HG02981 (cell line): Measurements from ENCODE around the gene HPCA.

Experiments
- ATAC-seq: cut with Tn5 transposase; IDR thresholded peaks from one replicate; pipeline ENCODE4 v1.9.1; 2021; ENCODE audit warnings: mild to moderate bottlenecking, moderate library complexity; ENCODE audit not compliant: unreplicated experiment

The HPCA gene

DNA sequence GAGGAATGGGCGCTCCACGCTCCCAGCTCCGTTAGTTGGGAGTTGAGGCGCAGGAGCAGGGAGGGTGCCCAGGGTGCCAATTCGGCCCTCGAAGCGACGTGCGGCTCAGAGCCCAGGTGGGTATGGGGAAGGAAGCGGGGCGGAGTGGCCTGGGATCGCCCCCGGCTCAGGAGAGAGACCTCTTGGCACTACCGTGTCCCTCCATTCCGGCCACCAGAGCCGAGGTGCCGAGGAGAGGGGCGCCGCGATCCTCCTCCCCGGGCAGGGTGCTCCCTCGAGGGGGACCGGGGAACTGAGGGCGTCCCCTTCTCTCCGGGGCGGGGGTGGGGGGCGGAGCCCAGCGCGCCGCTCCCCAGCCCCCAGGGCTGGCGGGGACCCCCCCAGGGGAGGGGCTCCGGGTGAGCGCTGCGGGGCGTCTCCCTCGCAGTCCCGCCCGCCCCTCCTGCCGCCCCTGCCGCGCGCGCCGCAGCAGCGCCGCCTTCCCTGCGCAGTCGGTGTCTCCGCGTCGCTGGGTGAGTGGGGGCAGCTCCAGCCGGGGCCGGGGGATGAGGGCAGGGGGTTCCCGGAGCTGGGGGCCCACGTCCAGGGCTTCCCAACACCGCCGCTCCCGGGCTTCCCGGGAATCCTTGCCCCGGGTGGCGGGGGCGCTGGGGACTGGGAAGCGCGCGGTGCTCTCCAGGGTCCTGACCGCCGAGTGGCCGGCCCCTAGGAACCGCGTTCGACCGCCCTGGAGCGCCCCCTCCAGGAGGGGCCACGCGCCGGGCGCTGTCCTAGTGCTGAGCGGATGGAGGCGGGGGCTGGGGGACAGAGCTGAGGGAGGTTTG, at the start of gene HPCA:
HPCA (plus strand) TSS at position 488 of the 824 bp plus-strand sequence. CDS start 2,408 bp downstream, outside the sequence.
- no peak for ATAC-seq

- no peak for ATAC-seq
Measured at GRCh38 chr1:32848354-32849063, 37.8 kb upstream of the HPCA start.

- ATAC-seq, result no peak
Measured at GRCh38 chr1:32855861-32856617, 30.3 kb upstream of the HPCA start.

GRCh38 chr1:32858136-32858535, 28.2 kb upstream of the HPCA start:
- no peak for ATAC-seq

GRCh38 chr1:32858791-32859190, 27.5 kb upstream of the HPCA start:
- ATAC-seq, result no peak

DNA sequence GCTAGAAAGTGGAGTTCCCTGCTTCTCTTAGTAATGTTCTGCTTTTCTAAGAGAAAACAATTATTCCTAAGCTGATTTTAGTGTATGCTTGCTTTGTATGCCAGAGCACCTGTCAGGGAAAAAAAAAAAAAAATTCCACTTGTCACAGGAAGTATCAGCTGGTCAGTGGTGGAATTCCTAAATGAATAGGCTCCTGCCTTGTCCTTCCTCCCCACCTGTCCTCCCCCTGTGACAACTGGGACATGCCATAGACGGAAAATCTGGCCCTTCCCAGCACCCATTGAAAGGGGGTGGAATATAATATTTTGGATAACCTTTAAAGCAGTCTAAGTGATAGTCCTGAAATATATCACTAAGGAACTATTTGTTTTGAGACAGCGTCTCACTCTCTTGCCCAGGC, 26.4 kb upstream of the HPCA start:
- ATAC-seq, result no peak

DNA sequence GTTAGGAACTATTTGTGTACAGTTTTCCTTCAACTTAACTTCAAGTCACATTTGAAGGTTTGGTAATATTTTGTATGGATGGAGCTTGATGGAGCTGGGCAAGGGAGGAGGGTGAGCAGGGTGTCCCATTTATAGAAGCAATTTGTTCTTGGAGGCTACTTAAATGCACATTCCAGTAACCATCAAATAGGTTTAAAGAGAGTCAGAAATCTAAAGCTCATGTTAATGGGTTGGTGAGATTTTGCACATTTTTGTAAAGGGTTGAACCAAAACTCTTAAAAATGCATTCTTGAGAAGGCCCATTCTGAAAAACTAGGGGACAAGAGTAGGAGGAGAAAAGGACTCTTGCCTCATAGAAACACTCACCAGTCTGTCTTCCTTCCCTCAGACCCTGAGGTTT, 25.7 kb upstream of the HPCA start:
- no peak for ATAC-seq

GRCh38 chr1:32861904-32862695, 24.2 kb upstream of the HPCA start:
- no peak for ATAC-seq

- ATAC-seq, result no peak
Measured at GRCh38 chr1:32863218-32863880, 22.9 kb upstream of the HPCA start.

DNA sequence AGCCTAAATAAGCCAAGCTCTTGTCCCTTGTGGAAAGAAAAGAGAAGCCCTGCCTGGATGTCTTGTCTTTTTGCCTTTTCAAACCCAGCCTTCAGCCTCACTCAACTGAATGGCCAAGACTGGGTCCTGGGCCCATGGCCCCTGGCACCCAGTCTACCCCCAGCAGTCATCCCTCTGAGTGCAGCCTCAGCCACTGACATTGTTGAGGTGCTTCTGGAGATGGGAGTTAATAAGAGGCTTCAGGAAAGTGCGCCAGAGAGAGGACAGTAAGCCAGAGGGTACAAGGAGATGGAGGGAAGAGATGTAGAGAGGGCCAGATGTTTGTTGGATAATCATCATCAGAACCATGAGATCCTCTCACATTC, 22.4 kb upstream of the HPCA start:
- no peak for ATAC-seq

- no peak for ATAC-seq
Measured at GRCh38 chr1:32864375-32865019, 21.8 kb upstream of the HPCA start.

- no peak for ATAC-seq
Measured at GRCh38 chr1:32865639-32866405, 20.5 kb upstream of the HPCA start.

DNA sequence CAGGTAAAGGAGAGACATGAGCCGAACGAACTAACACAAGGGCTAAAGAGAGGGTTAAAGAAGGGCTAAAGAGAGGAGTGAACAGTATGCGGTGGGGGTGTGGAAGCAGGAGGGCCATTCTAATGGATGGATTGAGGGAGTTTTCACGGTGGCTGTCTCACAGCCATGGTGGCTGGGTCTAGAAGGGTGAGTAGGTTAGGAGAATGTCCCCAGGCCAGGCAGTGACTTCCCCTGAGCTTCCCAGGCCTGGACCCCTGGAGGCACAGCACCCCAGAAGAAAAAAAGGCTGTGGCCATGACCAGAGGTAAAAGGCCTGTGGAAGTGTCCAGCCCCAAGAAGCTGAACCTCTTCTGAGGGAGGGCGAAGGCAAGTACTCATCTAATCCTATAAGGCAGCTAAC, 19.1 kb upstream of the HPCA start:
- ATAC-seq, result no peak

GRCh38 chr1:32867671-32868070, 18.6 kb upstream of the HPCA start:
- no peak for ATAC-seq

DNA sequence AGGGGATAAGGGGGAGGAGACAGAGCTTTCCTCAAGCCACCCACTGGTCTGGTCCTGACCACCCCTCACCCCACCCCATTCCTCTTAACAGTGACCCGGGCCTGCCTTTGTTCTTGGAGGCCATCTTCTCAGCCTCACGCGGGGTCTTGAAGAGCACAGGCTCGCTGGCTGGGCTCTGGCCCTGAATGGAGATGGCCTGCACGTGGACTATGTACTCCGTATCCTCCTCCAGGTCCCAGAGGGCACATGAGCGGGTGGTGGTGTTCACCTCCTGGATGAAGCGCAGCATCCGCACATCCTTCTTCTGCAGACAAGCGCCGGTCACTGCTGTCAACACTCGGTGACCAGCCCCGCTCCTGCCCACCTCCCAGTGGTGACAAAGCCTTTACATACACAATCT, 18.2 kb upstream of the HPCA start:
- ATAC-seq, result no peak

GRCh38 chr1:32868806-32869455, 17.4 kb upstream of the HPCA start:
- ATAC-seq, result no peak

DNA sequence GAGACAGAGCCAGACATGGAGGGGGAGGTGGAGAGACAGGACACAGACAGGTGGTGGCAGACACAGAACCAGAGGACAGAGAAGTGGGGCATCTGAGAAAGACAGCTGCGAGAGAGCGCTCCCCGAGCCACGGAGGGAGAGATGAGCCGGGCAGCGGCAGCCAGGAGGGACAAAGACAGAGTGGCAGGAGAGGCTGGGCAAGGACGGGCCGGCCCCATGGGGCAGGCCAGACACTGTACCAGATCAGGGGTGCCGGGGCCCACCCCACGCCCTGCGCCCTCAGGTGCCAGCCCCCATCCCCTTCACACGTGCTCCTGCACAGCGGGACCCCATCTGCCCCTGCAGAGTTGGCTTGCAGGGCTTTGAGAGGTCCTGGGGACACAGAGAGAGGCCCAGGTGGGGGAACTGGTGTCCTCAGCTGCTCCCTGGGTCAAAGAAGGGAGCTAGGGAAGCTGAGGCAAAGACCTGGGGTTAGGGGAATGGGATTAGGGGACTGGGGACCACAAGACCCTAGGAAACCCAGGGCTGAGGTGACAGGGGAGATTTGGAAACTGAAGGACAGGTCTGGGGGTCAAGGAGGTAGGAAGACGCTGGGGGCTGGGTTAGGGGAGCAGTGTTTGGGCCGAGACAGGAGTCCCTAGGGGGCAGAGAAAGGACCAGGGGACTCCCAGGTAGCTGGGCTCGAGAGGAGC, 16.2 kb upstream of the HPCA start:
- ATAC-seq, result no peak
